ENCODE results near the gene SLC25A38.

- TF ChIP-seq, protein P1, sequence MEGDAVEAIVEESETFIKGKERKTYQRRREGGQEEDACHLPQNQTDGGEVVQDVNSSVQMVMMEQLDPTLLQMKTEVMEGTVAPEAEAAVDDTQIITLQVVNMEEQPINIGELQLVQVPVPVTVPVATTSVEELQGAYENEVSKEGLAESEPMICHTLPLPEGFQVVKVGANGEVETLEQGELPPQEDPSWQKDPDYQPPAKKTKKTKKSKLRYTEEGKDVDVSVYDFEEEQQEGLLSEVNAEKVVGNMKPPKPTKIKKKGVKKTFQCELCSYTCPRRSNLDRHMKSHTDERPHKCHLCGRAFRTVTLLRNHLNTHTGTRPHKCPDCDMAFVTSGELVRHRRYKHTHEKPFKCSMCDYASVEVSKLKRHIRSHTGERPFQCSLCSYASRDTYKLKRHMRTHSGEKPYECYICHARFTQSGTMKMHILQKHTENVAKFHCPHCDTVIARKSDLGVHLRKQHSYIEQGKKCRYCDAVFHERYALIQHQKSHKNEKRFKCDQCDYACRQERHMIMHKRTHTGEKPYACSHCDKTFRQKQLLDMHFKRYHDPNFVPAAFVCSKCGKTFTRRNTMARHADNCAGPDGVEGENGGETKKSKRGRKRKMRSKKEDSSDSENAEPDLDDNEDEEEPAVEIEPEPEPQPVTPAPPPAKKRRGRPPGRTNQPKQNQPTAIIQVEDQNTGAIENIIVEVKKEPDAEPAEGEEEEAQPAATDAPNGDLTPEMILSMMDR (IDR thresholded peaks at IDR 0.05), result no peak
- TF ChIP-seq POLR2A (IDR thresholded peaks at IDR 0.05), result no peak
- no peak for TF ChIP-seq EP300 (IDR thresholded peaks at IDR 0.05; ENCODE audit: low read depth)
Measured at GRCh38 chr3:39405687-39406367, 22.7 kb downstream of the SLC25A38 start.

Measured in transverse colon (tissue), 3 donors.